SK-N-SH (cell line): ENCODE results near the gene PLXNA4. TPM values are rescaled to one million over a fixed set of nuclear protein-coding genes. Genes with fewer than 3 reads are reported as not detected.

ENCODE experiments used
- CTCF ChIA-PET: fragments of 300-600, 350-600 bp; formaldehyde crosslinking; extraction: SDS; loops from one replicate; lab custom pipeline; 2021; lab: Yijun Ruan, JAX
- POLR2A ChIA-PET: fragments of 350-600 bp; sonication (Branson Sonifier 250); formaldehyde crosslinking; extraction: SDS; loops from one replicate; lab custom pipeline; 2020; ENCODE audit warnings: antibody characterized with exemption, inconsistent platforms; lab: Yijun Ruan, JAX
- DNase-seq: peaks from one replicate; pipeline ENCODE4 v3.0.0; 2012
- H2AFZ ChIP-seq: fragments of 200-600 bp; sonication (generic); 2 replicates; pipeline ENCODE4 v1.8.1; 2016; ENCODE audit warnings: antibody characterized with exemption, mild to moderate bottlenecking, low read depth
- H3F3A ChIP-seq: fragments of 200-600 bp; sonication (generic); replicated peaks from 2 replicates; pipeline ENCODE3; 2016; ENCODE audit warnings: antibody characterized with exemption, mild to moderate bottlenecking; ENCODE audit not compliant: insufficient read depth
- H3K27ac ChIP-seq, 2 experiments: fragments of 200-500 bp in 1 of 2; fragments of 200-600 bp in 1 of 2; sonication (Bioruptor generic) in 1 of 2; sonication (generic), shearing (Covaris generic) in 1 of 2; 2 replicates each; pipeline versions ENCODE4 v1.5.1 to v1.6.1; 2014 to 2016; ENCODE audit warnings: low read depth in 2 of 2, inconsistent platforms in 1 of 2, low read length in 1 of 2, mild to moderate bottlenecking in 1 of 2, mixed read lengths in 1 of 2
- H3K27me3 ChIP-seq: fragments of 200-600 bp; sonication (generic), shearing (Covaris generic); 2 replicates; pipeline ENCODE4 v1.6.1; 2016; ENCODE audit warnings: mixed run types; ENCODE audit not compliant: insufficient read depth
- H3K36me3 ChIP-seq, 2 experiments: fragments of 200-500 bp in 1 of 2; fragments of 200-600 bp in 1 of 2; sonication (Bioruptor generic) in 1 of 2; sonication (generic) in 1 of 2; replicated peaks in 1 of 2; 2 replicates each; pipeline versions ENCODE3 to v1.5.1; 2014 to 2016; ENCODE audit warnings: low read length in 1 of 2, mild to moderate bottlenecking in 1 of 2; ENCODE audit not compliant: insufficient read depth in 2 of 2, control insufficient read depth in 1 of 2
- H3K4me1 ChIP-seq, 2 experiments: fragments of 200-500 bp in 1 of 2; fragments of 200-600 bp in 1 of 2; sonication (Bioruptor generic) in 1 of 2; sonication (generic), shearing (Covaris generic) in 1 of 2; 2 replicates each; pipeline versions ENCODE4 v1.5.1 to v1.6.1; 2014 to 2016; ENCODE audit warnings: low read depth in 1 of 2, low read length in 1 of 2, mixed run types in 1 of 2; ENCODE audit not compliant: insufficient read depth in 2 of 2, control insufficient read depth in 1 of 2
- H3K4me2 ChIP-seq: fragments of 200-600 bp; sonication (generic), shearing (Covaris generic); 2 replicates; pipeline ENCODE4 v1.6.1; 2017; ENCODE audit warnings: mixed run types
- H3K4me3 ChIP-seq, 2 experiments: fragments of 200-500 bp in 1 of 2; fragments of 200-600 bp in 1 of 2; sonication (Bioruptor generic) in 1 of 2; sonication (generic), shearing (Covaris generic) in 1 of 2; 2 replicates each; pipeline versions ENCODE4 v1.5.1 to v1.8.1; 2014 to 2016; ENCODE audit warnings: low read depth in 2 of 2, inconsistent platforms in 1 of 2, low read length in 1 of 2, mild to moderate bottlenecking in 1 of 2, mixed read lengths in 1 of 2, moderate library complexity in 1 of 2
- H3K79me2 ChIP-seq: fragments of 200-600 bp; sonication (generic); 2 replicates; pipeline ENCODE4 v1.8.1; 2017; ENCODE audit warnings: mild to moderate bottlenecking; ENCODE audit not compliant: insufficient read depth
- H3K9ac ChIP-seq: fragments of 200-600 bp; sonication (generic); 2 replicates; pipeline ENCODE4 v1.6.1; 2017; ENCODE audit warnings: mixed run types
- H3K9me2 ChIP-seq: fragments of 200-600 bp; sonication (generic); 2 replicates; pipeline ENCODE4 v1.6.1; 2017; ENCODE audit warnings: mixed run types
- H3K9me3 ChIP-seq: fragments of 200-600 bp; sonication (generic); 2 replicates; pipeline ENCODE4 v1.6.1; 2017; ENCODE audit warnings: mixed run types, mild to moderate bottlenecking, moderate library complexity
- H4K20me1 ChIP-seq: fragments of 200-600 bp; sonication (generic); 2 replicates; pipeline ENCODE4 v1.6.1; 2017; ENCODE audit warnings: mild to moderate bottlenecking, mixed run types; ENCODE audit not compliant: insufficient read depth
- FOXJ3 ChIP-seq: sonication (generic); formaldehyde crosslinking; IDR thresholded peaks from 2 replicates; pipeline ENCODE4 v1.5.1; 2020; ENCODE audit warnings: mild to moderate bottlenecking, missing genetic modification reagents
- GABPA ChIP-seq: IDR thresholded peaks from 2 replicates; pipeline ENCODE4 v1.4.0; 2012; ENCODE audit warnings: low read depth, mild to moderate bottlenecking
- JUND ChIP-seq: IDR thresholded peaks from 2 replicates; pipeline ENCODE4 v1.4.0; 2012
- MXI1 ChIP-seq: IDR thresholded peaks from 2 replicates; pipeline ENCODE4 v1.6.1; 2012; ENCODE audit warnings: mild to moderate bottlenecking, low read depth, low read length, improper control_type of control experiment
- NRF1 ChIP-seq: IDR thresholded peaks from 2 replicates; pipeline ENCODE4 v1.6.1; 2012; ENCODE audit warnings: low read depth, mild to moderate bottlenecking, low read length
- REST ChIP-seq: IDR thresholded peaks from 2 replicates; pipeline ENCODE4 v1.6.1; 2012; ENCODE audit warnings: mild to moderate bottlenecking, low read depth, low read length, moderate library complexity
- RFX5 ChIP-seq: IDR thresholded peaks from 2 replicates; pipeline ENCODE4 v1.6.1; 2012; ENCODE audit warnings: mild to moderate bottlenecking, improper control_type of control experiment, low read length
- RXRA ChIP-seq: IDR thresholded peaks from 2 replicates; pipeline ENCODE4 v1.4.0; 2012; ENCODE audit warnings: low read depth, mild to moderate bottlenecking, borderline replicate concordance
- SIN3A ChIP-seq: IDR thresholded peaks from 2 replicates; pipeline ENCODE4 v1.6.1; 2012; ENCODE audit warnings: low read depth, mild to moderate bottlenecking, low read length, moderate library complexity, borderline replicate concordance
- TAF1 ChIP-seq: IDR thresholded peaks from 2 replicates; pipeline ENCODE4 v1.6.1; 2012; ENCODE audit warnings: low read depth, mild to moderate bottlenecking, low read length, moderate library complexity, borderline replicate concordance
- TEAD4 ChIP-seq: IDR thresholded peaks from 2 replicates; pipeline ENCODE4 v1.4.0; 2012; ENCODE audit warnings: mild to moderate bottlenecking, borderline replicate concordance; ENCODE audit not compliant: insufficient read depth
- ZBTB33 ChIP-seq: IDR thresholded peaks from 2 replicates; pipeline ENCODE4 v1.4.0; 2012; ENCODE audit warnings: low read depth, borderline replicate concordance
- WGBS: methylation state at CpG from one replicate; pipeline ENCODE4 v1.1.6; 2017; ENCODE audit warnings: low lambda C conversion rate; 5-methylcytosine and 5-hydroxymethylcytosine counted together
- polyA plus RNA-seq, 3 experiments: library from polyadenylated mRNA; depleted of rRNA; stranded (reverse); fragments of >200 nt; gene quantifications; 2 replicates each; pipeline ENCODE4 v1.2.3, GENCODE V29; 2012

PLXNA4 gene
- polyA plus RNA-seq, 1 of the 3 experiments (the other 2 are of a cell fraction): 2.4 TPM

GRCh38 chr7:132328047-132328620 is 248.1 kb downstream of the PLXNA4 start:
- Histone ChIP-seq H3K27me3 (peaks cover 24% of the 10 kb centered on the region), H3K9ac (no peak overlapping the region), H3K36me3 (no peaks in the 10 kb centered on the region), H3K4me2 (no peak overlapping the region), H3K4me1 (peaks cover 0 to 21% of the 10 kb centered on the region in 2 experiments; a peak in 1 of 4 replicates), H3F3A (no peaks in the 10 kb centered on the region), H3K79me2 (no peaks in the 10 kb centered on the region), H4K20me1 (no peaks in the 10 kb centered on the region), H2AFZ (no peak overlapping the region), H3K27ac (no peak overlapping the region), H3K4me3 (no peak overlapping the region), H3K9me2 (no peaks in the 10 kb centered on the region), H3K9me3 (no peaks in the 10 kb centered on the region)
- no peak for DNase-seq
- ChIA-PET CTCF (interaction anchor here (1.3 to 19.0 kb wide), 4 partner anchors 9 to 252 kb away, joined by 3 to 440 read pairs (median 12); partner anchors contain the start of gene PLXNA4), POLR2A (no interaction called here)
- TF ChIP-seq TAF1: no peak
- TF ChIP-seq MXI1: no peak
- no peak for TF ChIP-seq ZBTB33
- TF ChIP-seq GABPA: no peak
- TF ChIP-seq SIN3A: no peak
- TF ChIP-seq NRF1: no peak
- no peak for TF ChIP-seq RFX5
- TF ChIP-seq REST: no peak
- TF ChIP-seq JUND: no peak
- TF ChIP-seq FOXJ3 (CRISPR knock-in tag): no peak
- no peak for TF ChIP-seq TEAD4
- TF ChIP-seq RXRA: no peak
- 69% methylated on average over 13 of the region's 13 CpGs for WGBS
